Astrocyte of the cerebellum (primary cell): ENCODE measurements around the gene SF3B2.

Source experiments
- DNase-seq: peaks from one replicate; pipeline ENCODE4 v3.0.0-alpha.2; 2011; ENCODE audit warnings: low read depth
- H3K4me3 ChIP-seq: 2 replicates; pipeline ENCODE4 v1.5.1; 2011; ENCODE audit warnings: mild to moderate bottlenecking, low read depth, low read length, moderate library complexity
- CTCF ChIP-seq: IDR thresholded peaks from 2 replicates; pipeline ENCODE4 v1.5.1; 2012; ENCODE audit warnings: low read length, low read depth, moderate library complexity, mild to moderate bottlenecking; ENCODE audit errors: missing control alignments
- in situ Hi-C: cut with HindIII; loops from 2 replicates; pipeline ENCODE4 v1.10.0; 2017; ENCODE audit warnings: low sequenced_read_pairs

Gene SF3B2

GRCh38 chr11:66032957-66033735, 19.0 kb upstream of the SF3B2 start:
- in situ Hi-C loops: no loop called here
- DNase-seq: no peak
- TF ChIP-seq CTCF: no peak
- no peak overlapping the region for H3K4me3 ChIP-seq

- no peak for DNase-seq
- no peak for TF ChIP-seq CTCF
- in situ Hi-C loops: no loop called here
- H3K4me3 ChIP-seq: no peak overlapping the region
These were observed 16.4 kb upstream of the SF3B2 start for GRCh38 chr11:66035653-66036333.

GRCh38 chr11:66036334-66036710, 15.8 kb upstream of the SF3B2 start:
- in situ Hi-C loops: no loop called here
- no peak for DNase-seq
- no peak for TF ChIP-seq CTCF
- H3K4me3 ChIP-seq: no peak overlapping the region

- TF ChIP-seq CTCF: no peak
- DNase-seq: no peak
- no peak overlapping the region for H3K4me3 ChIP-seq
- in situ Hi-C loops: no loop called here
These were observed 14.8 kb upstream of the SF3B2 start for GRCh38 chr11:66037327-66037726.

GRCh38 chr11:66039765-66040164, 12.4 kb upstream of the SF3B2 start:
- in situ Hi-C loops: no loop called here
- H3K4me3 ChIP-seq: no peak overlapping the region
- no peak for TF ChIP-seq CTCF
- DNase-seq: no peak

- no peak for DNase-seq
- no peak overlapping the region for H3K4me3 ChIP-seq
- no peak for TF ChIP-seq CTCF
- in situ Hi-C loops: no loop called here
These were observed 9.8 kb upstream of the SF3B2 start for GRCh38 chr11:66042227-66042995.
